NCI-H82 treated with DMSO at 0.1 percent for 48 hours (cell line): ENCODE results near the gene EML6.

ENCODE experiments used
- DNase-seq: peaks from one replicate; lab custom pipeline; 2025; ENCODE audit not compliant: unreplicated experiment; lab: John Stamatoyannopoulos, UW

Gene EML6

DNA sequence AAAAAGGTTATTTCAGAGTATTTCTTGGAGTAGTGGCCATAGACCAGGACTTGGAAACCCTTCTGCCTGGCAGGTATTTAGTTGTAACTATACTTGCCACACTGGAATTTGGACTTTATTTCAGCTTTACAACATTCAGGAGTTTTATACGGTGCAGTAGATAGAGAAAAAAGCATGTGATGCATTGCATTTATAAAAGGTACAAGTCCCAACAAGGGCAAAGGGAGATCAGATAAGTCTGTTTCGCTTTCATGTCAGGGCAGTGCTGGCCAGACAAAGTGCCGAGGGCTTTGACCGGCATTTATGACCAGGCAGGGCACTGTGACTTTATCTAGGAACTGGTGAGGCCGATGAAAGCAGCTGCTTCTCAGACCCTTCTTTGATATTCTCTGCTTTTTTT lies 181.4 kb downstream of the EML6 start:
- DNase-seq: no peak

DNA sequence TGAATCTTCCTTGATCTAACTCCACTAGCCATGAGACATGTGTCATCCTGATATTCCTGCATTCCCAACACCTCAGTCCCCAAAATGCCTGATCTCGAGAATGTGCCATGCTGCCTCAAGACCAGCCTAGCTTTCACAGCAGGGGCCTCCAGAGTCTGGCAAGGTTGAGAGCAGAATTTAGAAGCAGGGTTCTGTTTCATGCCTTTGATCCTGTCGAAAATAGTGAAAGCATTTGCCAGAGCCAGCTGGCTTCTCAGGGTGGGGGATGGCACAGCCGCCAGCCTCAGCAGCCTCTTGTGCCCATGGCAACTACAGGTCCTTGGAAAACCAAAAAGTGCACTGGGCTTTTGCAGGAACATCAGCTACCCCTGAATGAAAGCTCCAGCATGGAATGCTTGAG lies 183.3 kb downstream of the EML6 start:
- DNase-seq: no peak

DNA sequence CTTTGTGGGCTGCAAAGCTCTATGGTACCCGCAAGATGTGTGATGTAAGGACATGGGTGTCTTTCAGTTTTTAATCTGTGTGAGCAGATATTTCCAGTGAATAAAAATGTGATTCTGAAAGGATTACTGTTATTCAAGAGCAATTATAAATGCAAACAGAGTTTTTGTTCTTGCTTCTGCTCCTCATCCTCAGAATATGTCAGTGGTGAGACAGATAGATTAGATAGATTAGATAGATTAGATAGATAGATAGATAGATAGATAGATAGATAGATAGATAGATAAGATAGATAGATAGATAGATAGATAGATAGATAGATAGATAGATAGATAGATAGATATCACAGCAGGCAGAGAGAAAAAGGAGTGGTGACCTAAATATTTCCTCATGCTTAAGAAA lies 184.2 kb downstream of the EML6 start:
- no peak for DNase-seq

DNA sequence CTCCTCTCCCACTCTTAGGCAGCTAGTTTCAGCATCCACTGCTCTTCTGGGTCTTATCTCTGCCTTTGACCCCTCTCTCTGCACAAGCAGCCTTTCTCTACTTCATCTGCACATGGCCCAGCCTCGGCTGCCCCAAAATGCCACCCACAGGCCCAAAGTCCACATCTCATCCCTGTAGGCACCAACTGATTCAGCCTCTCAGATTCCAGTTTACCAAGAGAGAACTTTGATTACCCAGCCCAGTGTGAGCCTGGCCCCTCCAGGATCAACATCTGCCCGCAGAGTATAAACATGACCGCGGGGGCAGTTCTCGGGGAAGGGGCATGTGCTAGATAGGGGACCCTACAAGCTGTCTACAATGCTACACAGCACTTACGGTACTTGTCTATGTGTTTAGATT lies 185.1 kb downstream of the EML6 start:
- no peak for DNase-seq

DNA sequence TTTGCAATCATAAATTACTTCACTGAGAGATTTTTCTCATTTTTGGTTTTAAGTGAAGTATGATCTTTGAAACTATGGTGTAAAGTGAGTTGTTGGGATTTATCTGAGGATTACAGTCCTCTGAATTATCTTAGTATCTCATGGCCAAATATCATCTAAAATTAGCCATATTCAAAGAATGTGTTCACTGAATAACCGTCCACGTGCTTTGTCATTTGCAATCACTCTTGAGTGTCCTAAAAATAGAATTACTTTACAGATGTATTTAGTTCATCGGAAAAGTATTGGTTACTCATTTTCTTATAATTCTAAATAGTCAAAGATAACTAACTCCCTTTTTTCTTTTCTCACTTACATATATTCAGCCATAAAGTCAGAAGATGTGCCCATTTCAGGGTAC lies 185.5 kb downstream of the EML6 start:
- DNase-seq: no peak

DNA sequence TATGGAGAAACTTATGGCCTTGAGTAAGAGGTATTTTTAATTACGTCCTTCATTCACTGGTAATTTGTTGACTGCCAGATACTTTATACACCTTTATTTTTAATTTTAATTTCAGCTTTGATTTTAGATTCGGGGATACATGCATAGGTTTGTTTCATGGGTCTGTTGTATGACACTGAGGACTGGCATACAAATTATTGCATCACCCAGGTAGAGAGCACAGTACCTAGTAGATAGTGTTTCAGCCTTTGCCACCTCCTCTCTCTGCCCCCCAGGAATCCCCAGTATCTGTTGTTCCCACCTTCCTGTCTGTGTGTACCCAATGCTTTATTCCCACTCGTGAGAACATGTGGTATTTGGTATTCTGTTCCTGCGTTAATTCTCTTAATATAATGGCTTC lies 188.8 kb downstream of the EML6 start:
- no peak for DNase-seq

DNA sequence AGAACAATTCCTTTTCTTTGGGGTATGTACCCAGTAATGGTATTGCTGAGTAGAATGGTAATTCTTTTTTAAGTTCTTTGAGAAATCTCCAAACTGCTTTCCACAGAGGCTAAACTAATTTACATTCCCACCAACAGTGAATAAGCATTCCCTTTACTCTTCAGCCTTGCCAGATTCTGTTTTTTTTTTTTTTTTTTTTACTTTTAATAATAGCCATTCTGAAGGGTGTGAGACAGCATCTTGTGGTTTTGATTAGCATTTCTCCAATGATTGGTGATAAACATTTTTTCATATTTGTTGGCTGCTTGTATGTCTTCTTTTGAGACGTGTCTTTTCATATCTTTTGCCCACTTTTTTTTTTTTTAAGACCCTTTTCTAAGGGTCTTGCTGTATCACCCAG lies 189.4 kb downstream of the EML6 start:
- no peak for DNase-seq

DNA sequence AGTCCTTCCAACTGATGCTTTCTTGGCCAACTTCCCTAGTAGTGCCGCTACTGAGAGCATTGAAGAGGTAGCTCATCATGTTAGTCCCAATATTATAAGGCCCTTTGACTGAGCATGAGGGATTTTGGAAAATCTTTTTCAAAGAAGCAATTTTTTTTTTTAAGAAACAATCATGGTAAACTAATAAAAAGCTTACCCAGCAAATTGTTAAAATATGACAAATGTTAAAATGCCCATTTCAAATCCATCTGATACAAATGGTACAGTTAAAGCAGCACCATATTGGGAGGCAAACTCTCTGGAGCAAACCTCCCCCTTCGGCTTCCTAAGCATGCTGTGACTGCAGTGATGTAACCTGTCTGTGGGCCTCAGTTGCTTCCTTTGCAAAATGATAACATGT lies 191.2 kb downstream of the EML6 start:
- no peak for DNase-seq

DNA sequence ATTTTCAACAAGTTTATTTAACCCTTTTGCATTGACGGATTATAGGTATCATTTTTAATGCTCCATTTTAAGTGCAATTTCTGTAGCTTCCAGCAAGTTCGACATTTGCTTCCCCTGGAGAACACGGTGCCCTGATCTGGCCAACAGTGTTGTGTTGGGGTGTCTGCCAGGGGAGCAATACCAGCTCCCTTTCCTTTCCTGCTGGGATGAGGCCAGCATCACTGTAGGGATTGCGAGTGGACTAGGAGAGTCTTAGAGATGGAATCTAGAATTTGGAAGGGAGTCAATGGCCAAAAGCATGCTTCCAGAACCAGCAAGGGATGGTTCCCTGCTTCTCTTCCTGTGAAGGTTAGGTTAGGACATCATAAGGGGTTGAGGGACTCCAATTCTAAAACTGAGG lies 191.6 kb downstream of the EML6 start:
- no peak for DNase-seq

DNA sequence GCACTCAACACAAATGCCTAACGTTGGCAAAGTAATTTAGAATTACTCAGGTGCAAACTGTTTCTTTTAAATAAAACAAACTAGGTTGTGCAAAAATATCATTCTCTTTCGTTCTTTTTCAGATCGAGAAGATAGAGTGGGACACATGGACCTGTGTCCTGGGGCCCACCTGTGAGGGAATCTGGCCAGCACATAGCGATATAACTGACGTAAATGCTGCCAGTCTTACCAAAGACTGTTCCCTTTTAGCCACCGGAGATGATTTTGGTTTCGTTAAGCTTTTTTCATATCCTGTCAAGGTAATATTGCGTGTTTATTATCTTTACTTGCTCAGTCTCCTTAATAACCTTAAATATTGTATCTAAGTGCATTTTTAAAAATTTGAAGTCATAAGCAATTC lies 193.2 kb downstream of the EML6 start:
- no peak for DNase-seq

DNA sequence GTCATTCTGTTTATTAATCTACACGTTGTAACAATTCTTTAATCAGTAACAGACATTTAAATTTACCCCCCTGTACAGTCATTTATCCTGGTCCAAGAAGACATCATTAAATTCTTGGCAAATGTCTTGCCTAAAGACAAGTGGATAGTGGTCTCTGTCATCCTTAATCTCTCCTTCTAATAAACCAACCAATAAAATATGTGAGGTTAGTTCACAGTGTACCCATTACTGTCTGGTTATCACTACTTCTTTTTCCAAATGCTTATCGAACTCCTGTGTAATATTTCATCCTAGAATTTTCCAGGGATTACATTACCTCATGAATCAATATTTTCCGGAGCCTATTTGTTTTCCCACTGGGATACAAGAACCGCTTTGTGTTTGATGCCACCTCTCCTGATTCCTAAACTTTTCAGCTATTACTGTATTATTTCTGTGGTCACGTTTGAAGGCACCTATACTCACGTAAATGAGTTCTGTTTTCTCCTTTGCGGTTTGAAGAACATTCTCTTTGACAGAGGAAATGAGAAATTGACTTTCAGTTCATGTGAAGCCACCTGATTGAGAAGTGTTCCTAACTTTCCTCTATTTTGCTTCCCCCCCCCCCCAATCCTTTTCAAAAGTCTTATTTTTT lies 195.3 kb downstream of the EML6 start:
- no peak for DNase-seq

DNA sequence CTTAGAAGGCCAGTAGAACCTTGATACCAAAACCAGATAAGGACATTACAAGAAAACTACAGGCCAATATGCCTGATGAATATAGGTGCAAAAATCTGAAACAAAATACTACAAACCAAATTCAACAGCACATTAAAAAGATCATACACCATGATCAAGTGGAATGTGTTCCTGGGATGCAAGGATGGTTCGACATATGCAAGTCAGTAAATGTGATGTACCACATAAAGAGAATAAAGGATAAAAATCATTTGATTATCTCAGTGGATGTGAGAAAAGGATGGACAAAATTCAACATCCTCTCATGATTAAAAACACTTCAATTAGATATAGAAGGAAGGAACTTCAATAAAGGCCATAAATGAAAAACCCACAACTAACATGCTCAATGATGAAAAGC lies 197.2 kb downstream of the EML6 start:
- no peak for DNase-seq

DNA sequence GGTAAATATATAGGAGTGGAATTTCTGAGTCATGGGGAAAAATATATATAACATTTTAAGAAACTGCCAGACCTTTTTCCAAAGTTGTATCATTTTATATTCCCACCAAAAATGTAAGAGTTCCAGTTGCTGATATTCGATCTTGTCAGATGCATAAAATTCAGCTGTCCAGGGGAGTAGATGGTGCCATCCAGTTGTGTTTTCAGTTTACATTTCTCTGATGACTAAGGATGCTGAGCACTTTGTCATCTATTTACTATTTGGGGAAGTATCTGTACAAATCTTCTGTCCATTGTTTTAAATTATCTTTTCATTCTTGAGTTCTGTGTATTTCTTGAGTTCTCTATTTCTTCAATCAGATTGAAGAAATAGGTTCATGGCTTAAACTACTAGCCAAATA lies 200.7 kb downstream of the EML6 start:
- DNase-seq: no peak

DNA sequence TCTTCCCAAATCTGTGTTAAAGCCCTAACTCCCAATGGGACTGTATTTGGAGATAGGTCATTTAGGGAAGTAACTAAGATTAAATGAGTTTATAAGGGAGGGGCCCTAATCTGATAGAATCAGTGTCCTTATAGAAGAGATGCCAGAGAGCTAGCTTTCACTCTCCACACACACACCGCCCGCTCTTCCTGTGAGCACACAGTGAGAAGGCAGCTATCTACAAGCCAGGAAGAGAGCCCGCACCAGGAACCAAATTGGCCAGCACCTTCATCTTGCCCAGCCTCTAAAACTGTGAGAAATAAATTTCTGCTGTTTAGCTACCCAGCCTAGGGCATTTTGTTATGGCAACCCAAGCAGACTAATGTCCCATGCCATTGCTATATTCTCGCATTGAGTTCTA lies 201.6 kb downstream of the EML6 start:
- no peak for DNase-seq

DNA sequence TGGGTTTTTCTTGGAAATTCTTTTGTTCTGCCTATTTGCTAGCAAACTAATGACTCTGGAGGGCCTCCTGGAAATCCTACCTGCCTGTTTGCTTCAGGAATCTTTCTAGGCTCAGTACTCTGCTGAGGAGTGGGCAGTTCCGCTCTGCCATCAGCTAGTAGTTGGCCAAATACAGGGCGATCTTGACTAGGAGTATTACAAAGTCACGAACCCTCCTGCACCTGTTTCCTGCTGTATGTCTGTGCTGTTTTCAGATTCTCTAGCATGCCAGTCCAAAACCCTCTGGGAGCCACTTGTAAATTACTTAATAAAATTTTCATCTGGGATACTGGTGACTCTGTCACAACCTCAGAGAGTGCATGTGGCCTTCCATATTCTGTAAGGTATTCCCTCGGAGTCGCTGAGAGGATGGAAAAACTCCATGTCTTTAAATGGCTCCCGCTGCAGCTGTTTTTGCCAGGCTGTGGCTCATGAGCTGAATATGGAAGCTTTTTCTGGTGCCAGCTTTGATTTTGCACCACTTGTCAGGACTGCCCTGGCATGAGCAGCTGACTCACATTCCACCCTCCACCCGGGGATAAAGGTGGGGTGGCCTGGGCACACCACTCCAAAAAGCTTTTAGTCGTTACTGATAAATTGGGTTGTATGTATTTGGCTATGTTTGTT lies 203.8 kb downstream of the EML6 start:
- no peak for DNase-seq

DNA sequence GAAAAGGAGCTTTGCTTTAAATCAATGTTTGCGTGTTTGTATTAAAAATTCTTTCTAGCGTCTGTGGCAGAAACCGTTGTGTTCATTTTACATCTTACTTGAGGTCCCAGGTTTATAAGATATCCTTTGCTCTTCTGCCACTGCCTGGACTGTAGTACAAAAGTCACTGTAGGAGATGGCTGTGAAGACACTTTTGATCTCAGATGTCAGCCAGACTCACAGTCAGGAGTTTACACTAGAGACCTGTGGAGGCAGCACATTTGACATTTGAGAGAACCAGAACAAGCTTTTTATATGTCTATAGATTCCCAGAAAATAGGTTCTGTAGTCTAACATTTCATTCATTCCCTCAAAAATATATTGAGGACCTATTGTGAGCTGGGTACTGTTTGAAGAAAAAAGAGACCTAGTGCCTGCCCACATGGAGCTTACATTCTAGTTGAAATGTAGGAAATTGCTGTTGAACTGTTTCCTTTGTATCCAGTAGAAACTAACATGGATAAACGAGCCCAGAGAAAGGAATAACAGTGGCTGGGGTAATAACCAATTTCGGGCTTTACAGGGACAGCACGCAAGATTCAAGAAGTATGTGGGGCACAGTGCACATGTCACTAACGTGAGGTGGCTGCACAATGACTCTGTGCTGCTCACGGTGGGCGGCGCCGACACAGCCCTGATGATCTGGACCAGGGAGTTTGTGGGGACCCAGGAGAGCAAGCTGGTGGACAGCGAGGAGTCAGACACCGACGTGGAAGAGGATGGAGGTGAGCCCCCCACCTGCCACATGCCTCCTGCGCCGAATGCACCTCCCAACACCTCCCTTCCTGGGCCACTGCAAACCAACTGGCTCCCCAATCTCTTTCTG lies 204.5 kb downstream of the EML6 start:
- no peak for DNase-seq

DNA sequence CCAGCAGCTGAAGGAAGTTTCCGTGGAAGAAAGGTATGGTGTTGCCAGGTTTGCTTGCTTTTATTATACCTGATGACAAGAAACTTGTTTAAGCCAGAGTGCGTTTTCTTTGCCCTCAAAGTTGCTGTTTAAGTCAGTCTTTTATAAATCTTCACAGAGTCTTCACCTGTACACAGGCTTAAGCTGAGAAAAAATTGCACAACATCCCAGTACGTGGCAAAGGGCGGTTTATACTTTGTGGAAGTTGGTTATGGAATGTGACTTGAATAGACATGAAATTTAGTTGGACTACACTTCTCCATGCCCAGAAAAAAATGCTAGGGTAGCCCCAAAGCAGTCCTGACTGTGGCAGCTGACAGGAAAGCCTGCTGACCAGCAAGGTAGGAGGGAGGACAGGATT lies 205.3 kb downstream of the EML6 start:
- DNase-seq: no peak

DNA sequence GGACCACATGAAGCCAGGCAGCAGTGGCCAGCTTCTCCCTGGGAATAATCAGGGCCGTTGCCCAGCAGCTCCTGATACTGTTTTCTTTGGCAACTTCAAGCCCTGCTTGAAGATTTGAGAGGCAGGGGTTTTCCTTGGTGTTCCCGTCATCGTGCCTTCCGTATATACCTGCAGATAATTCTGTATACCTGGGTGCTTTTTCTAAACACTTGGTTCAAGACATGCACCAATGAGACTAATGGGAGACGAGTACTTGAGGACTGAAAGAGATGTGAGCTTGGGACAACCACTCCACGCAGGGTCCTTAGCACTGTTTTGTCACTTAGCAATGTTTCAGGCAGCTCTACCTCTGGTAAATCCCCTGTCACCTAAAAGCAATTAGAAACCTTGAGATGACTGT lies 208.0 kb downstream of the EML6 start:
- DNase-seq: no peak

DNA sequence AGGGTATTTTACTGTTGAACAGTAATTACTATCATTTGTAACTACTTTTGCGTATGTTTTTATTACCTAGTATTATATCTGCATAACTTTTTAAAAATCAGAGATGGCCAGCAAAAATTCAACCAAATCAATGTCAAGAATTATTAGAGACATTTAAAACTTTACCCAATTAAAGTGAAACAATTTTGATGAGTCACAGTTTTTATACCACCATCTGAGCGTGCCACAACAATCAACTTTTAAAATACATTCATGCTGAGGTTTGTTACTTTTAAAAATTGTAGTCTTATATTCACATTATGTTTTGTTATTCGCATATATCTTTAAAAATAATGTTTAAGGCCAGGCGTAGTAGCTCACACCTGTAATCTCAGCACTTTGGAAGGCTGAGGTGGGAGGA lies 211.9 kb downstream of the EML6 start:
- DNase-seq: no peak

DNA sequence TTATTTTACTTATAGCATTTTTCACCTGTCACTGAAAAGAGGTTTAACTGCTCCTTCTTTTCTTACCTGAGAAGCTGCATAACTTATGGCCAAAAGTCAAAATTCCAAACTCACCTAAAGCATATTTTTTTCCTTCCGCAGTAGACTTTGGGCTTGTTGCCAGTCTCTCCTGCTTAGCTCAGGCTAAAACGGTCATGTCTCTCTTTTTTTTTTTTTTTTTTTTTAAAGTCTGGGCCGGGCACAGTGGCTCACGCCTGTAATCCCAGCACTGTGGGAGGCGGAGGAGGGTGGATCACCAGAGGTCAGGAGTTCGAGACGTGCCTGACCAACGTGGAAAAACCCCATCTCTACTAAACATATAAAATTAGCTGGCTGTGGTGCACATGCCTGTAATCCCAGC lies 213.3 kb downstream of the EML6 start:
- DNase-seq: no peak

DNA sequence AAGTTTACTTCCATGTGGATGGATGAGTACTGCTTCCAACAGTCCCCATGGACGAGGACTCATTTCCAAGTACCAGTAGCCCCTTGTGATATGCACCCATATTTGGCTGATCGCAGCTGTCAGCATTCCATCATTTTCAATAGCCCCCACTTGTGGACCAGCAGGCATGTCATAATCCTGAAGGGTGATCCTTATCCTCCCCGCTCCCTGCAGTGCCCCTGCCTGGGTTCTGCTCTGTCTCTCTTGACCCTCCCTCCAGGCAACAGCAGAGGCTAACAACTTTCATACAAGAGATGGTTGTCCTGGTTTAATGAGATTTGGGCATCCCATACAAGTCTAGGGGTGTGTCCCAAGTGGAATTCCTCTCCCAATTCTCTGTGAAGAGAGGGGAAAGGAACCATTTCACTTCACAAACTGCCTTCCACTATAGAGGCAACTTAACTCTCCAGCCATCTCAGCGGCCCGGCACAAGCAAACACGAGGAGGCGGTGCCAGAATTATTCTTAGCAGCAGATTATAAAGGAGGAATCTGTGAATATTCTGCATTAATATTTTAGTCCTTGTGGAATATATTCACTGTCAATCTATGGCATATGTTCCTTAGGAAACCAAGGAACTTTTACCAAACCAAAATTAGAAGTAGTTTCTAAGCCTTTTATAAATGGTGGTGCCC lies 216.1 kb downstream of the EML6 start:
- no peak for DNase-seq

DNA sequence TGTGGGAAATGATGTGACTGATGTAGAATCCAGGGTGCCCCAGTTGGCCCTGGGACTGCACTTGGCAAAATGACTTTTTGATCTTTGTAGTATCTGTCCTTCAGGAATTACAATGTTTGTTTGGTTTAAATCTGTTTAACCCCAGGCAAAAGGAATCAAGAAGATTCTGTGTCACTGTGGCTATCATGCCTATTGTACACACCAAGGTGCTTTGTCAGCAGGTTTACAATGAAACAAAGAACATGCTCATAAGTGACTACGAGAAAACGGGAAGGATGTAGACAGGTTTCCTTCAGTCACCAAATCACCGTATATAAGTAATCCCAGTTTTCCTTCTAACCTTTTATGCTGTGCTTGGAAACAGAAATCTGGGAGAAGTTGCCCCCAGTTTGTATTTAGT lies 217.3 kb downstream of the EML6 start:
- DNase-seq: no peak
